ENCODE measurements around the gene PAM16. TPM values are rescaled to one million over a fixed set of nuclear protein-coding genes. Genes with fewer than 3 reads are reported as not detected.

PAM16 gene
- total RNA-seq, 2 donors from 2014 or later = 57.7 to 66.2 TPM

DNA sequence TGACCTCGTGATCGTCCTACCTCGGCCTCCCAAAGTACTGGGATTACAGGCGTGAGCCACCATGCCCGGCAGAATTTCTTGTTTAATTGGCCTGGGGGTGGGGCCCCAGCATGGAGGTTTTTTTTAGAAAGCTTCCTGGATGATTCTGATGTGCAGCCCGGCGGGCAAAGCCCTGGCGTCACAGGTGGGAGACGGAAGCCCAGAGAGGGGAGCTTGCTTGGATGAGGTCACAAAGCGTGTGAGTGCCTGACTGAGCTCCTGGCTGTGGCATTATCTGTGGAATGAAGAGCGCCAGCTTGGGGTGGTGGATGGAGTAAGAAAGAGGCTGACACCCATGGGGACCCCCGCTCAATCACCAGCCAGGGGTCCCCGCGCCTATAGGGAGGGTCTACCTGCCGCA lies 24.6 kb upstream of the PAM16 start:
- no peaks in the 10 kb centered on the region for H3K9me3 ChIP-seq (ENCODE audit: control insufficient read depth, low read length)
- peak; percentile 49 for DNase-seq
- no peak overlapping the region for H3K27ac Mint-ChIP-seq

DNA sequence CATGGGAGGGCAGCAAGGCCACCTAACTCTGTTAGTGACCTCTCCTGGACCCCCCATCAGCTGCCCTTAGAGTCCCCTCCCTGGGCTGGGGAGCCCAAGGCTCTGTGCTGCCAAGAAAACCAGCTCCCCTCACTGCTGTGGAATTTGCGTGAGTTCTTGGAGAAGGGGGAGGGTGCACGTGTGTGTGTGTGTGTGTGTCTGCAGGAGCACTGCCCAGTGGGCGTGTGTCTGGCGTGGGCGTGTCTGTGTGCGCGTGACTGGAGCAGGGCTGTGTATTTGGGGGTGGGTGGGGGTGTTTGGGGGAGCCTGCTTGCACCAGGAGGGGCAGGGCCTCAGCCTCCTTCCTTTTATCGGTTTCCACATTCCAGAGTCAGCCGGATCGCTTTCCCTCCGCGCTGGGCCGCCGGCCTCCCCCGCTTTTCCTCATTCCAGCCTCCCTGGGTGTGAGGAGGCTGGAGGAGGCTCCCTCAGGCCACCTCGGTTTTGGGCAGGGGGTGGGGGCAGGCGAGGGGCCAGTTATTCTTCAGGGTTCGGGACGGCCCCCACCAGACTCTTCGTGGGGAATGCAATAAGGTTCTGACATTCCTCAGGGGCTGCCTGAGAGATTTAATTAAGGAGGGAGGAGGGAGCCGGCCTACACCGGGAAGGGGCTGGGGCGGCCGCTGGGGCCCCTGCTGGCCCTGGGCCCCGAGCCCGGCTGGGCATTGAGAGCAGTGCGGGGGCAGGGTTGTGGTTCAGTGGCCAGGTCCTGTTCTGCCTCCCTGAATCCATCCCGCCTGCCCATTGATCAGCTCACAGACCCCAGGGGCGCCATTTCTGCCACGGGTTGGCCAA lies 23.0 kb upstream of the PAM16 start:
- Histone ChIP-seq H3K9me3 (ENCODE audit: control insufficient read depth, low read length) (no peaks in the 10 kb centered on the region), H3K9ac (ENCODE audit: extremely low read depth, low read length, poor library complexity, severe bottlenecking) (peak overlapping the region; percentile 38), H3K27ac (ENCODE audit: low read depth, low read length) (peak overlapping the region; percentile 72), H3K4me1 (ENCODE audit: control insufficient read depth, insufficient read depth, low read length) (peaks cover 36% of the 10 kb centered on the region), H3K4me3 (ENCODE audit: low read length) (peak overlapping the region; percentile 82), H3K36me3 (ENCODE audit: control insufficient read depth, insufficient read depth, low read length) (no peaks in the 10 kb centered on the region), H3K27me3 (ENCODE audit: control insufficient read depth, insufficient read depth, low read length, poor library complexity, severe bottlenecking) (no peaks in the 10 kb centered on the region)
- H3K27me3 Mint-ChIP-seq (ENCODE audit: insufficient read depth) = no peaks in the 10 kb centered on the region
- 23 to 37% methylated on average over 6 to 29 of the region's 30 CpGs for WGBS, 2 experiments (ENCODE audit: insufficient coverage in 1 of 2, insufficient read length in 1 of 2)
- peak overlapping the region; percentile 36 for H3K4me3 Mint-ChIP-seq
- peaks cover 31% of the 10 kb centered on the region for H3K4me1 Mint-ChIP-seq
- peak overlapping the region; percentile 84 for H3K27ac Mint-ChIP-seq
- H3K9me3 Mint-ChIP-seq = no peaks in the 10 kb centered on the region
- TF ChIP-seq, protein P1, sequence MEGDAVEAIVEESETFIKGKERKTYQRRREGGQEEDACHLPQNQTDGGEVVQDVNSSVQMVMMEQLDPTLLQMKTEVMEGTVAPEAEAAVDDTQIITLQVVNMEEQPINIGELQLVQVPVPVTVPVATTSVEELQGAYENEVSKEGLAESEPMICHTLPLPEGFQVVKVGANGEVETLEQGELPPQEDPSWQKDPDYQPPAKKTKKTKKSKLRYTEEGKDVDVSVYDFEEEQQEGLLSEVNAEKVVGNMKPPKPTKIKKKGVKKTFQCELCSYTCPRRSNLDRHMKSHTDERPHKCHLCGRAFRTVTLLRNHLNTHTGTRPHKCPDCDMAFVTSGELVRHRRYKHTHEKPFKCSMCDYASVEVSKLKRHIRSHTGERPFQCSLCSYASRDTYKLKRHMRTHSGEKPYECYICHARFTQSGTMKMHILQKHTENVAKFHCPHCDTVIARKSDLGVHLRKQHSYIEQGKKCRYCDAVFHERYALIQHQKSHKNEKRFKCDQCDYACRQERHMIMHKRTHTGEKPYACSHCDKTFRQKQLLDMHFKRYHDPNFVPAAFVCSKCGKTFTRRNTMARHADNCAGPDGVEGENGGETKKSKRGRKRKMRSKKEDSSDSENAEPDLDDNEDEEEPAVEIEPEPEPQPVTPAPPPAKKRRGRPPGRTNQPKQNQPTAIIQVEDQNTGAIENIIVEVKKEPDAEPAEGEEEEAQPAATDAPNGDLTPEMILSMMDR (conservative IDR thresholded peaks at IDR 0.05) = no peak
- H3K36me3 Mint-ChIP-seq (ENCODE audit: low read depth) = no peaks in the 10 kb centered on the region
- peak; percentile 85 for DNase-seq

More for the DNA sequence above, 24.6 kb upstream of the PAM16 start:
- WGBS, 2 experiments (ENCODE audit: insufficient coverage in 1 of 2, insufficient read length in 1 of 2) = 95 to 100% methylated on average over 4 to 15 of the region's 15 CpGs
- Mint-ChIP-seq H3K4me3 (no peak overlapping the region), H3K36me3 (ENCODE audit: low read depth) (no peaks in the 10 kb centered on the region), H3K9me3 (no peaks in the 10 kb centered on the region), H3K4me1 (peaks cover 31% of the 10 kb centered on the region), H3K27me3 (ENCODE audit: insufficient read depth) (no peaks in the 10 kb centered on the region)
- H3K36me3 ChIP-seq (ENCODE audit: control insufficient read depth, insufficient read depth, low read length) = no peaks in the 10 kb centered on the region
- no peaks in the 10 kb centered on the region for H3K27me3 ChIP-seq (ENCODE audit: control insufficient read depth, insufficient read depth, low read length, poor library complexity, severe bottlenecking)
- TF ChIP-seq, protein P1 (conservative IDR thresholded peaks at IDR 0.05) = no peak
- H3K9ac ChIP-seq (ENCODE audit: extremely low read depth, low read length, poor library complexity, severe bottlenecking) = no peak overlapping the region
- H3K4me1 ChIP-seq (ENCODE audit: control insufficient read depth, insufficient read depth, low read length) = peaks cover 36% of the 10 kb centered on the region
- H3K4me3 ChIP-seq (ENCODE audit: low read length) = no peak overlapping the region
- no peak overlapping the region for H3K27ac ChIP-seq (ENCODE audit: low read depth, low read length)

DNA sequence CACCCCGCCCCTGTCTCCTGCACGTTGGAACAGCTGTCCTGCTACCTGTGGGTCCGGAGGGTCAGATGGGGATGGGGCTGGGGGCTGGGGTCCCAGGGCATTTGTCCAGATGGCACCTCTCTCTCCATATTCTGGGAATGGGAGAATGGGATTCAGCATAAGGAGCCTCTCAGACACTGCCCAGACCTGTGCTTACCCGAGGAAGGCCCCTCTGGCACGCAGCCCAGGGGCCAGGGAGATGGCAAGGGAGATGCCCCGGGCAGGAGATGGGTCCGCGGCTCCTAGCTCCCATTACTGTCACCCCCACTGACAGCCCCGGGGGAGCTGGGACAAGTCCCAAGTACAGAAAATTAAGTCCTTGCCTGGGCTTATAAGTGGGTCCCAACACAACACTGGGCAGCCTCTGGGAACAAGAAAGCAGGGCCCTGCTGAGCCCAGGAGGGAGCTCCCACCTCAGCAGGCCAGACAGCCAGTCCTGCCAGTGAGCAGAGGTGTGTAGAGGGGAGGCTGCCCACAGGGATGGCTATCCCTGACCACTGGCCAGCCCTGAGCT lies 22.3 kb upstream of the PAM16 start:
- Histone ChIP-seq H3K36me3 (ENCODE audit: control insufficient read depth, insufficient read depth, low read length) (no peaks in the 10 kb centered on the region), H3K9ac (ENCODE audit: extremely low read depth, low read length, poor library complexity, severe bottlenecking) (peak overlapping the region; percentile 8), H3K27ac (ENCODE audit: low read depth, low read length) (peak overlapping the region; percentile 53), H3K4me1 (ENCODE audit: control insufficient read depth, insufficient read depth, low read length) (peaks cover 36% of the 10 kb centered on the region), H3K27me3 (ENCODE audit: control insufficient read depth, insufficient read depth, low read length, poor library complexity, severe bottlenecking) (no peaks in the 10 kb centered on the region), H3K4me3 (ENCODE audit: low read length) (peak overlapping the region; percentile 82), H3K9me3 (ENCODE audit: control insufficient read depth, low read length) (no peaks in the 10 kb centered on the region)
- DNase-seq = no peak
- Mint-ChIP-seq H3K27me3 (ENCODE audit: insufficient read depth) (no peaks in the 10 kb centered on the region), H3K4me1 (peaks cover 31% of the 10 kb centered on the region), H3K27ac (no peak overlapping the region), H3K9me3 (no peaks in the 10 kb centered on the region), H3K36me3 (ENCODE audit: low read depth) (no peaks in the 10 kb centered on the region), H3K4me3 (peak overlapping the region; percentile 71)
- TF ChIP-seq, protein P1 (conservative IDR thresholded peaks at IDR 0.05) = no peak
- WGBS, 2 experiments (ENCODE audit: insufficient coverage in 1 of 2, insufficient read length in 1 of 2) = 29 to 64% methylated on average over 1 to 9 of the region's 9 CpGs

All from endodermal cell (in vitro differentiated cells).